ENCODE measurements around the gene HDHD2. TPM values are rescaled to one million over a fixed set of nuclear protein-coding genes. Genes with fewer than 3 reads are reported as not detected.
"Not testable (repeated sequence)": the region's sequence is repeated elsewhere in the genome, so short reads cannot be mapped to it uniquely, and the experiment has no call there.

The HDHD2 gene
- total and polyA plus RNA-seq, 4 donors = 46.8 to 96.7 (median 66.4) TPM

DNA sequence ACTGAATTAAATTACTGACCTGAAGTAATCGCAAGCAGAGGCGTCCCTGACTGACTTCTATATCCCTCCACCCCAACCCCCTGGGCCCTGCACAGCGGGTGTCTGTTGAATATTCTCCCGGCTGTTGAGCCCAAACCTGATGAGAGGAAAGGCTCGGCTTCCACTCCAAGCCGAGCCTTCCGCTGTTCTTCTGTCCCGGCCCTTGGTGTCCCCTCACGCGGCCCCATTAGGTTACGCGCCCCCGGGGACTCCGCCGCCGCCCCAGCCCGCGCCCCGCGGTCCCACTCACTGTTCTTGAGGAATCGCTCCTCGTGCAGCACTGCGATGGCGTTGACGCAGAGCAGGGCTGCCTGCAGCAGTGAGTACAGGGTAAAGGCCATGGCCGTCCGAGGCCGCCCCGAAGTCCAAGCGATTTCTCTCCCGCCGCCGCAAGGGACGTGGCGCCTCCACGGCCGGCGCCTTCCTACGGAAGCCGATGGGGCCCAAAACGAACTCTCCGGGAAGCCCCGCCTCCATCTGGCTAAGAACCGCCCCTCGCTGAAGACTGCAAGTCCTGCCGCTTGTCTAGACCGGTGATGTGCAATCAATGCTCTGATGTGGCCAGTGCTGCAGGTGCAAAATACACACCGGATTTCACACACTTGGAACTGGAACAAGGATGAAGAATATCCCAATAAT lies 25.7 kb upstream of the HDHD2 start, which contains the start of gene IER3IP1:
Gene IER3IP1 (minus strand): TSS at position 467 of the 678 bp plus-strand sequence. CDS start 87 bp downstream, at position 380.
- Histone ChIP-seq H3K36me3 (ENCODE audit: control insufficient read depth, insufficient read depth, low read length) (no peaks in the 10 kb centered on the region), H3K9me3 (ENCODE audit: control insufficient read depth, insufficient read depth, low read length) (no peaks in the 10 kb centered on the region), H3K27ac (ENCODE audit: low read depth, low read length) (peak within 1 kb of the TSS; percentile 84), H3K27me3 (ENCODE audit: control insufficient read depth, insufficient read depth, low read length) (no peaks in the 10 kb centered on the region), H3K4me1 (ENCODE audit: control insufficient read depth, insufficient read depth, low read length) (peaks cover 8% of the 10 kb centered on the region), H3K4me3 (ENCODE audit: low read depth, low read length) (peak within 1 kb of the TSS; percentile 88)
- peak; percentile 70 to 97 (median 87) for DNase-seq (ENCODE audit: low read depth in 4 of 6, low spot score in 6 of 6)
- under 1% methylated on average over 47 of the region's 48 CpGs for WGBS (ENCODE audit: insufficient coverage)

- 3% methylated on average over 12 of the region's 24 CpGs for WGBS (ENCODE audit: insufficient coverage)
- Histone ChIP-seq H3K9me3 (ENCODE audit: control insufficient read depth, insufficient read depth, low read length) (no peaks in the 10 kb centered on the region), H3K27me3 (ENCODE audit: control insufficient read depth, insufficient read depth, low read length) (no peaks in the 10 kb centered on the region), H3K27ac (ENCODE audit: low read depth, low read length) (peak overlapping the region; percentile 84), H3K4me3 (ENCODE audit: low read depth, low read length) (peak overlapping the region; percentile 88), H3K4me1 (ENCODE audit: control insufficient read depth, insufficient read depth, low read length) (peaks cover 8% of the 10 kb centered on the region), H3K36me3 (ENCODE audit: control insufficient read depth, insufficient read depth, low read length) (no peaks in the 10 kb centered on the region)
- DNase-seq (ENCODE audit: low read depth in 4 of 6, low spot score in 6 of 6) = peak in 1 of 6 donors; percentile 9
These were observed 25.1 kb upstream of the HDHD2 start for GRCh38 chr18:47175283-47175897.

DNA sequence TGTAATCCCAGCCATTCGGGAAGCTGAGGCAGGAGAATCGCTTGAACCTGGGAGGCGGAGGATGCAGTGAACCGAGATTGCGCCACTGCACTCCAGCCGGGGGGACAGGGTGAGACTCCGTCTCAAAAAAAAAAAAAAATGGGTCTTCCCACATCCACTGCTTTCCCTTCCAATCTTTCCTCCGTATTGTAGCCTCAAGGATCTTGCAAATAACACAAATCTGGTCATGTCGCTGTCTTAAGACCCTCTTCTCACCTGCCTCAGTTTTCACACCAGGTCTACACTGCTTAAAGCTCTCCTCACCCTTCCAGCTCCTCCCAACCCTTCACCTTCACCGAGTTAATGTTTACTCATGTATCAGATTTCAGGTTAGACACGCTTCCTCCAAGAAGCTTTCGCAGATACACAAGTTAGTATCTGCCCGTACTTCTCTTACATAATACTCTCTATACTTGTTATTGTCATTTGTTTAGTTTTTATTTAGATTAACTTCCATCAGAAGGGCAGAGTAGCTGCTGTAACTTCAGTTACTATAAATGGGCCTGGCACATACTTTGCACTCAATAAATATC lies 24.3 kb upstream of the HDHD2 start:
- 85% methylated on average over 10 of the region's 13 CpGs for WGBS (ENCODE audit: insufficient coverage)
- H3K4me3 ChIP-seq (ENCODE audit: low read depth, low read length) = no peak overlapping the region

GRCh38 chr18:47172476-47172875 lies 22.2 kb upstream of the HDHD2 start:
- no peak for DNase-seq (ENCODE audit: low read depth in 4 of 6, low spot score in 6 of 6)
- WGBS (ENCODE audit: insufficient coverage) = no CpG with 5 or more reads among the region's 2 CpGs
- no peaks in the 10 kb centered on the region for H3K9me3 ChIP-seq (ENCODE audit: control insufficient read depth, insufficient read depth, low read length)
- peaks cover 8% of the 10 kb centered on the region for H3K4me1 ChIP-seq (ENCODE audit: control insufficient read depth, insufficient read depth, low read length)
- no peak overlapping the region for H3K4me3 ChIP-seq (ENCODE audit: low read depth, low read length)
- H3K27ac ChIP-seq (ENCODE audit: low read depth, low read length) = no peak overlapping the region
- no peaks in the 10 kb centered on the region for H3K27me3 ChIP-seq (ENCODE audit: control insufficient read depth, insufficient read depth, low read length)
- no peaks in the 10 kb centered on the region for H3K36me3 ChIP-seq (ENCODE audit: control insufficient read depth, insufficient read depth, low read length)

More for the DNA sequence above, 24.3 kb upstream of the HDHD2 start:
- no peaks in the 10 kb centered on the region for H3K27me3 ChIP-seq (ENCODE audit: control insufficient read depth, insufficient read depth, low read length)
- H3K4me1 ChIP-seq (ENCODE audit: control insufficient read depth, insufficient read depth, low read length) = peaks cover 8% of the 10 kb centered on the region
- no peaks in the 10 kb centered on the region for H3K36me3 ChIP-seq (ENCODE audit: control insufficient read depth, insufficient read depth, low read length)
- DNase-seq (ENCODE audit: low read depth in 4 of 6, low spot score in 6 of 6) = no peak
- no peaks in the 10 kb centered on the region for H3K9me3 ChIP-seq (ENCODE audit: control insufficient read depth, insufficient read depth, low read length)
- no peak overlapping the region for H3K27ac ChIP-seq (ENCODE audit: low read depth, low read length)

DNA sequence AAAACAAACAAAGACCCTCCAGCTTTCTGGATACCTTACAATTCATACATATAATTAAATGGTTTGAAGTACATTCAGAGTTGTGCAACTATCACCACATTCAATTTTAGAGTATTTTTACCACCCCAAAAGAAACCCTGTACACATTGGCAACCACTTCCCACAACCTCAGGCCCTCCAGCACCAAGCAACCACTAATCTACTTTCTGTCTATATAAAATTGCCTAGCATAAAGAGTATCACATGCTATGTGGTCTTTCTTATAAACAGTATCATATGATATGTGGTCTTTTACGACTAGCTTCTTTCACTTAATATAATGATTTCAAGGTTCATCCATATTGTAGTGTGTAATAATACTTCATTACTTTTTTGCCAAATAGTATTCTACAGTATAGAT lies 18.6 kb upstream of the HDHD2 start:
- no peaks in the 10 kb centered on the region for H3K27me3 ChIP-seq (ENCODE audit: control insufficient read depth, insufficient read depth, low read length)
- no peaks in the 10 kb centered on the region for H3K9me3 ChIP-seq (ENCODE audit: control insufficient read depth, insufficient read depth, low read length)
- WGBS (ENCODE audit: insufficient coverage) = no CpG with 5 or more reads among the region's 1 CpG
- no peaks in the 10 kb centered on the region for H3K36me3 ChIP-seq (ENCODE audit: control insufficient read depth, insufficient read depth, low read length)
- no peak overlapping the region for H3K4me3 ChIP-seq (ENCODE audit: low read depth, low read length)
- H3K27ac ChIP-seq (ENCODE audit: low read depth, low read length) = no peak overlapping the region
- no peak for DNase-seq (ENCODE audit: low read depth in 4 of 6, low spot score in 6 of 6)
- H3K4me1 ChIP-seq (ENCODE audit: control insufficient read depth, insufficient read depth, low read length) = no peaks in the 10 kb centered on the region

- H3K4me3 ChIP-seq (ENCODE audit: low read depth, low read length) = no peak overlapping the region
- no peaks in the 10 kb centered on the region for H3K9me3 ChIP-seq (ENCODE audit: control insufficient read depth, insufficient read depth, low read length)
- no peaks in the 10 kb centered on the region for H3K4me1 ChIP-seq (ENCODE audit: control insufficient read depth, insufficient read depth, low read length)
- DNase-seq (ENCODE audit: low read depth in 4 of 6, low spot score in 6 of 6) = no peak
- no peak overlapping the region for H3K27ac ChIP-seq (ENCODE audit: low read depth, low read length)
- no peaks in the 10 kb centered on the region for H3K27me3 ChIP-seq (ENCODE audit: control insufficient read depth, insufficient read depth, low read length)
- no peaks in the 10 kb centered on the region for H3K36me3 ChIP-seq (ENCODE audit: control insufficient read depth, insufficient read depth, low read length)
These were observed 18.2 kb upstream of the HDHD2 start for GRCh38 chr18:47168509-47168908.

DNA sequence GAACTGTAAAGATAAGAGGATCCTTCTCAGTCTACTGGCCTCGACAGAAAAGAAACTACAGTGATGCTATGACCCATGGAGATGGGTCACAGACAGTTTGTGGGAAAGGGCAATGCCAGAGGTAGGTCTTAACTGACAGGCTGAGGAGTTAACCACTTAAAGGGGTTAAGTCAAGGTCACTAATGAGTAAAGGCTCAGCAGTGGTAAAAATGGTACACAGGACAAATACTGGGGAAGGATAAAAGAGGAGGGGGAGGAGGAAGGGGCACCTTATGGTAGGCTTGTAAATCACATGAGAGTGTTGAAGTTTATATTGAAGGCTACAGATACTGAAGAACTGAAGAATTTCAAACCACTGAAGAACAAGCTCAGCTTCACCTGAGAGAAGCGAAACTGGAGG lies 16.0 kb upstream of the HDHD2 start:
- H3K4me1 ChIP-seq (ENCODE audit: control insufficient read depth, insufficient read depth, low read length) = no peaks in the 10 kb centered on the region
- H3K36me3 ChIP-seq (ENCODE audit: control insufficient read depth, insufficient read depth, low read length) = no peaks in the 10 kb centered on the region
- 83% methylated on average over 1 of the region's 2 CpGs for WGBS (ENCODE audit: insufficient coverage)
- no peak overlapping the region for H3K27ac ChIP-seq (ENCODE audit: low read depth, low read length)
- H3K4me3 ChIP-seq (ENCODE audit: low read depth, low read length) = no peak overlapping the region
- no peaks in the 10 kb centered on the region for H3K9me3 ChIP-seq (ENCODE audit: control insufficient read depth, insufficient read depth, low read length)
- no peaks in the 10 kb centered on the region for H3K27me3 ChIP-seq (ENCODE audit: control insufficient read depth, insufficient read depth, low read length)
- DNase-seq (ENCODE audit: low read depth in 4 of 6, low spot score in 6 of 6) = no peak

DNA sequence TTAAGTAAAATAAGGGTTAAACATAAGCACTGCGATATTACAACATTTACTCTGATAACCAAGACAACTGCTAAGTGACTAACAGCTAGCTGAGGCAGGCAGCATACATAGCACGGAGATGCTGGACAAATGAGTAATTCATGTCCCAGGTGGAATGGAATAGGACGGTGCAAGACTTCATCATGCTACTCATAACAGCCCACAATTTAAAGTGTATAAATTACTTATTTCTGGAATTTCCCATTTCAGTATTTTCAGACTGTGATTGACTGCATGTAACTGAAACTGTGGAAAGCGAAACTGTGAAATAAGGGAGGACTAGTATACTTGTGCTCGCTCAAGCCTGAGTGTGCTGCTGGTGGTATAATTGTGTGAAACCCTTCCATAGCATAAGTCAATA lies 12.9 kb upstream of the HDHD2 start:
- Histone ChIP-seq H3K27me3 (ENCODE audit: control insufficient read depth, insufficient read depth, low read length) (no peaks in the 10 kb centered on the region), H3K36me3 (ENCODE audit: control insufficient read depth, insufficient read depth, low read length) (no peaks in the 10 kb centered on the region), H3K4me1 (ENCODE audit: control insufficient read depth, insufficient read depth, low read length) (no peaks in the 10 kb centered on the region), H3K27ac (ENCODE audit: low read depth, low read length) (no peak overlapping the region), H3K9me3 (ENCODE audit: control insufficient read depth, insufficient read depth, low read length) (no peaks in the 10 kb centered on the region), H3K4me3 (ENCODE audit: low read depth, low read length) (no peak overlapping the region)
- no CpG with 5 or more reads among the region's 5 CpGs for WGBS (ENCODE audit: insufficient coverage)
- DNase-seq (ENCODE audit: low read depth in 4 of 6, low spot score in 6 of 6) = no peak

DNA sequence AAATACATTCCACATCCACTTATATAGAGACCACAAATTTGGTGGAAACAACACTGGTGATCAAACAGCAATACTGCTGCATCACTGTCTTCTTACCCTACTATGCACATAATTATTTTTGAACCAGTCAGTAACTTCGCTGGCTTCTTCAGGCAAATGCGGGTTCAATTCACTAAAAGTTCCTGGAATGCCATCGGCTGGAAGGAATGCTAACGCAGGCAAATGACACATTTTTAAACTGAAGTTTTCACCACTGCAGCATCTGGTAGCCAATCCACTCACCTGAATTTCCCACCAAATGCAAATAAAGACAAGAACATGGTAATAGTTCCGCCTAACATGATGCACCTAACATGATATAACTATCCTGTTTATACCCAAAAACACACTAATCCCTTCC lies 10.0 kb upstream of the HDHD2 start:
- no peak for DNase-seq (ENCODE audit: low read depth in 4 of 6, low spot score in 6 of 6)
- Histone ChIP-seq H3K27me3 (ENCODE audit: control insufficient read depth, insufficient read depth, low read length) (no peaks in the 10 kb centered on the region), H3K4me1 (ENCODE audit: control insufficient read depth, insufficient read depth, low read length) (no peaks in the 10 kb centered on the region), H3K36me3 (ENCODE audit: control insufficient read depth, insufficient read depth, low read length) (no peaks in the 10 kb centered on the region), H3K4me3 (ENCODE audit: low read depth, low read length) (no peak overlapping the region), H3K27ac (ENCODE audit: low read depth, low read length) (no peak overlapping the region), H3K9me3 (ENCODE audit: control insufficient read depth, insufficient read depth, low read length) (no peaks in the 10 kb centered on the region)
- 96% methylated on average over 3 of the region's 5 CpGs for WGBS (ENCODE audit: insufficient coverage)

DNA sequence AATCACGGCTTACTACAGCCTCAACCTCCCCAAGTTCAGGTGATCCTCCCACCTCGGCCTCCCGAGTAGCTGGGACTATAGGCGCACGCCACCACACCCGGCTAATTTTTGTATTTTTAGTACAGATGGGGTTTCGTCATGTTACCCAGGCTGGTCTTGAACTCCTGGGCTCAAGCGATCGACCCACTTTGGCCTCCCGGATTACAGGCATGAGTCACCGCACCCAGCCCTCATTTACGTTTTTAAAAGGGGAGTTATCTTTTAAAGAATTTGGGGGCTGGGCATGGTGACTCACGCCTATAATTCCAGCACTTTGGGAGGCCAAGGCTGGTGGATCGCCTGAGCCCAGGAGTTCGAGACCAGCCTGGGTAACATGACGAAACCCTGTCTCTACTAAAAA lies 8.1 kb upstream of the HDHD2 start:
- H3K27me3 ChIP-seq (ENCODE audit: control insufficient read depth, insufficient read depth, low read length); H3K4me1 ChIP-seq (ENCODE audit: control insufficient read depth, insufficient read depth, low read length); DNase-seq (ENCODE audit: low read depth in 4 of 6, low spot score in 6 of 6); H3K27ac ChIP-seq (ENCODE audit: low read depth, low read length); H3K36me3 ChIP-seq (ENCODE audit: control insufficient read depth, insufficient read depth, low read length); H3K4me3 ChIP-seq (ENCODE audit: low read depth, low read length); H3K9me3 ChIP-seq (ENCODE audit: control insufficient read depth, insufficient read depth, low read length): not testable (repeated sequence)
- WGBS (ENCODE audit: insufficient coverage) = 95% methylated on average over 11 of the region's 16 CpGs

Measured in spinal cord (tissue), 10 donors.